Hematopoietic multipotent progenitor cell treated with erythropoietin and hydrocortisone succinate and interleukin-3 and kit ligand, for 4 days (in vitro differentiated cells): Measurements from ENCODE around the gene RIMBP2.
"Not testable (repeated sequence)": the region's sequence is repeated elsewhere in the genome, so short reads cannot be mapped to it uniquely, and the experiment has no call there.

Experiments
- DNase-seq: peaks from one replicate; pipeline ENCODE4 v3.0.0-alpha.2; 2015

The RIMBP2 gene

DNA sequence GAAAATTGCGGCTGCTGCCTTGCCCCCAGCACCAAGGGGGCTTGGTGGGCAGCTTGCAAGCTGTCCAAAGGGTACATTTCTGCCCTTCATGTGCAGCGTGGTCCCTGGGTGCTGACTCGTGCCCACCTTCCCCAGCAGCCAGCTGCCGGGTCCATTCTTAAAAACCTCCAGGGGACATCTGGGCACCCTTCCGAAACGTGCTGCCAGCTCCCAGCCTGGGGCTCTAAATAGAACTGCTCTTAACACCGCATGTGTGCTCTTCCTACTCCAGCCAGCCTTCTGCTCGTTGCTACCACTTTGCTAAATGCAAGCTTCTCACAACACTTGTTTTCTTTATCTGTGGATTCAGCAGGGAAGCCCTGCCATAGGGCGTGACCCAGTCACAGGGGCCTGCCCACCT is 66.0 kb downstream of the RIMBP2 start:
- DNase-seq, result no peak

DNA sequence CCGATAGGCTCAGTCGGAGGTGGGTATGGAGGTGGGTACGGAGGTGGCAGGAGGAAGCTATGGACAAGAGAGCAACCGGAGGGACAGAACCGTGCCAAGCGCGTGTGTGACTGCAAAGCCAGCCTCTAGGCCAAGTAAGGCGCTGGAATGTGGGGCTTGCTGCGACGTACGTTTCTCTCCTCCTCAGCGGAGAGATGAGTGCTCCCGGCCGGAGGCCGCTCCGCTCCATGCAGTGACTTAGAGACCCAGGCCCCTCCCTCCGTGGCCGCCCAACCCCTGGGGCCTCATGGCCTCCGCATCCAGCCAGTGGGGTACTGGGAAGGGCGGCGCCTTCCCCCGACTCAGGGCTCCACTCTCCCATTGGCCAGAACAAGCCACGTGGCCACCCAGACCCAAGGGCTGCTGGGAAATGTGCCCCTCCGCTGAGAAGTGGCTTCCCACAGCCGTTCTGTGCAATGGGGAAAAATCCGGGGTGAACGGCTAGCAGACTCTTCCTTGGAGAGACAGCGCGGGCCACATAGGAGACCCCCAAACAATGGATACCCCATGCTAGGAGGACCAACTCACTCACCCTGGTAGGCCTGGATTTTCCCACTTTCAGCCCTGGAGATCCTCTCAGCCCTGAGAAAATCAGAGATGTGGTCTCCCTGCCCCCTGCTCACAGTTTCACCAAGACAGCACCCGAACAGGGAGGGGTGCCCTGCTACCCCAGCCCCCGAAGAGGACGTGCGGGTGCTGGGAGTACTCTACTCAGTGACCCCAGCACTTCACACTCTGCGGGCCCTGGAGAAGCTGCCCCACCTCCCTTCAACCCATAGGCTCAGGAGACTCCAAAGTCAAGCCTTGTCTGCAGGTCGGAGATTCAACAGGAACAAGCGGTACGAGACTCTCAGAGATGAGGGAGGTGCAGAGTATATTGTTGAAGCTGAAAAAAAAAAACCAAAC is 66.7 kb downstream of the RIMBP2 start:
- no peak for DNase-seq

DNA sequence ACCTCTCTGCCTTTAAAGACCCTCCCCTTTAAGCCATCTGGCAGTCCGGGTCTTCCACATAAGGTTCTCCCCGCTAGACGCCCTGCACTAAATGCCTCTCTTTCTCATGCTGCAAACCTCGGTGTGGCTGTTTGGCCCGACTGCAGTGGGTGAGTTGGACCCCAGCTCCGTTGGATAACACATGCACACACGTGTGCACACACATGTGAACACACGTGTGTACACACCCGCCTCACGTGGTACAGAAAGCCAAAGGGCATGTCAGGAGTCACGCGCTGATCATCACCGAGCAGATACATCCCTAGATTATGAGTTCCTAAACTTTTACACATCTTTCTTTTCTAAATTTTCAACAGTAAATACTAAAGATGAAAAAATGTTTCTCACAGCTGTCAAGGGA is 68.3 kb downstream of the RIMBP2 start:
- DNase-seq, result no peak

DNA sequence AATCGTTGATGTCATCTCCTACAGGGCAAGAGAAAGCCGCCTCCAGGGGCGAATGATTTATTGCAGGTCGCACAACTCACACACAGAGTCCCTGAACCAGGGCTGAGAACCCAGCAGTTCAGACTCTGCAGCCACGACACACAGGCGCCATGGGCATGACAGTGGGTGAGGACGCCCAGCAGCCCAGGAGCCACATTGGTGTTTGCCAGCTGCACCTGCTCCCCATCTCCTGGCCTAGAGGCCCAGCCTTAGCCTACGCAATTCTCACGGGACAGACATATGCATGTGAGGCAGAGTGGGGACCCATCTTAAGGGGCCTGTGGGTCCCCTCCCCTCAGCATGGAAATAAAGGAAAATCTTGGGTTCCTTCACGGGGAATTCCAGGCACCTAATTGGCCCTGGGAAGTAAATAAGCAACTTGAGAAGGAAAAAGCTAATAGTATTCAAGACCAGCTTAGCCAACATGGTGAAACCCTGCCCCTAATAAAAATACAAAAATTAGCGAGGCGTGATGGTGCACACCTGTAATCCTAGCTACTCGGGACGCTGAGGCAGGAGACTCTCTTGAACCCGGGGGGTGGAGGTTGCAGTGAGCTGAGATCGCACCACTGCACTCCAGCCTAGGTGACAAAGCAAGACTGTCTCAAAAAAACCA is 69.3 kb downstream of the RIMBP2 start:
- DNase-seq, result no peak

DNA sequence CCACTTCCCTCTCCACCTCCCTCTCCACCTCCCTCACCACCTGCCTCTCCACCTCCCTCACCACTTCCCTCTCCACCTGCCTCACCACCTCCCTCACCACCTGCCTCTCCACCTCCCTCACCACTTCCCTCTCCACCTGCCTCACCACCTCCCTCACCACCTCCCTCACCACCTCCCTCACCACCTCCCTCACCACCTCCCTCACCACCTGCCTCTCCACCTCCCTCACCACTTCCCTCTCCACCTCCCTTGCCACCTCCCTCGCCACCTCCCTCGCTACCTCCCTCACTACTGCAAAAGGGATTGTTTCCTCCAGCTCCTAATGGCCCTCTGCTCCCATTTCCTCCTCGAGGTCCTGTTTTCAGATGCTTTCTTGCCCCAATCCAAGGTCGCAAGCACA is 69.9 kb downstream of the RIMBP2 start:
- not testable (repeated sequence) for DNase-seq

DNA sequence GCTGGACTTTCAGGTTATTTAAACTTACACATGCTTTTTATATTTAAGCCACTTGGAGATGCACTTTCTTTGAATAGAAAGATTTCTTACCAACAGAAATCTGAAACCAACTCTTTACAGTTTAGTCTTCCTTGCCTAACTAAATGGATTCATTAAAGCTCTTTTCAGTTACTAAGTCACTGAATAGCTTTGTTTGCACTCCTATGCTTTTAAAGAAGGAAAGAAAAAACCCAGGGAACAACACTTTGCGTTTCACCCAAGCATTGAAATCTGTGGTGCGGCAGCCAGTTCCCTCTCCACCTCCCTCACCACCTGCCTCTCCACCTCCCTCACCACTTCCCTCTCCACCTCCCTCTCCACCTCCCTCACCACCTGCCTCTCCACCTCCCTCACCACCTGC is 70.3 kb downstream of the RIMBP2 start:
- no peak for DNase-seq

DNA sequence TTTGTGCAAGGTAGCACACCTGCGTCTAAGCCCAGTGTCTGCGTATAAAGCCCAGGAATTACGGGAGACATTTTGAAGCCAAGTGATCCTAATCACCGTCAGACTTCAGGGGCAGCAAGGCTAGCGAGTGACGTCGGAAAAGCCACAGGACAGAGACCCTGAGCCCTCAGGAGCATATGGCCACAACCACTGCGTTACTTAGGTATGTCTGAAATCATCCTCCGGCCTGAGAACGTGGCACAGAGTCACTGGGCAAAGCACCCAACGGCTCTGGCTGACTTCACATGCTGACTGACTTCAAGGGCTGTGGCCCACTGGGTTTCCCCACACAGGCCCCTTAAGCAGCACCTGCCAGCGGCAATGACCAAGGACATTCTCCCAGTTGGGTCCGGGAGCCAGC is 71.5 kb downstream of the RIMBP2 start:
- no peak for DNase-seq

DNA sequence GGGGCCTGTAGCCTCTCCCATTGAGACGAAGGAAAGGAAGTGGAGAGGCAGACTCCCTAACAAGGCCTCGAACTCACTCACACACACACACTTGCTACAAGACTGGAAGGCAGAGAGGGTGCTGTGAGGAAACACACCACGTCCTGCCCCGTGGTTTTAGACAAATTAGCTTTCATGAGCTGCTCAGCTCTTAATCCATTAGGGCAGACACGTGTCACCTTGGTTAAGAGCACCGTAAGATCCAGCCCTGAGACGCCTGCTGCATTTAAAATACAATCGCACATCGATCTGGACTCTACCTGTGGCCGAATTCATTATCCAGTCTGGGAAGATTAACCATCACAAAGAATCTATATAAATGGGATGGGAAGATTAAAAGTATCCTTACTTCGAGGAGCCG is 72.0 kb downstream of the RIMBP2 start:
- no peak for DNase-seq

DNA sequence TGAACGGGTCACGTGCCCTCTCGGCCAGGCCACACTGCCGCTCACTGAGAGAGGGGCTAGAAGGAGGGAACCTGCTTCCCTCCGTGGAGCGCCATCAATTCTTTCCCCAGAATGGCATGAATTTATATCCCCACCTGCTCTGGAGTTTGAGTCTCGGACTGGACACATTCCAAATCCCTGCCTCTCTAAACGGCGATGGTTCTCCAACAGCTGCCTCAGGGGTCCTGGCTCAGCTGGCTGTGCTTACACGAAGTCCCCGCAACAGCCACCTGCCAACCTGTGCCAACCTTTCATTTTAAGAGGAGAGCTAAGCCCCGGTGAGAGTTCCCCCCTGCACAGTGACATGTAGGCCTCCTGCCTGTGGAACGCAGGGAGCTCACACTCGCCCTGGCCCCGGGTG is 73.2 kb downstream of the RIMBP2 start:
- no peak for DNase-seq

DNA sequence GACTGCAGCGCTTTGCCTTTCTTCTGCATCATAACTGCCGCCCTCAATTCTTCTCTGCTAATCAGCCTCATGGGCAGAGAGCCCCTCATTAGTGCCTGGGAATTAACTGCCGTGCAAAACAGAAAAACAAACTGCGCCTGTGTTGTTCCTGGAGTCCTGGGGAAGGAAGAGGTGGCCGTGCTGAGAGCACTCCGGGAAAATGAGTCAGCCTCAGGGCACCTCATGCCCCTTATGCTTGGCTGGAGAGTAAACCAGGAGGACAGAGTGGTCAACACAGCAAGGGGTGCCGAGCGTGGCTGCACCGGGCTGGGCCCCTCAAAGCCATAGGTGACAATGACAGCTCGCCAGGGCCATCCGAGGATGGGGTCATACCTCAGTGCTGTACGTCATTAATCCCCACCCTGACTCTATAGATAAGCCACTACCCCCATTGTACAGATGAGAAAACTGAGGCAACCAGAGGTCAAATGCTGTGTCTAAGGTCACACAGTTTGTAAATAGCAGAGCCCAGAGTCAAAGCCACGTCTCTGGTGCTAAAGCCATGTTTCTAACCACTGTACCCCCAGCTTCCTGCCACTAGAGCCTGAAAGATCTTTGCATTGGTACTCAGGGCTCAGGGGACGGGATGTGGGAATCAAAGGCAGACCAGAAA is 74.4 kb downstream of the RIMBP2 start:
- no peak for DNase-seq

DNA sequence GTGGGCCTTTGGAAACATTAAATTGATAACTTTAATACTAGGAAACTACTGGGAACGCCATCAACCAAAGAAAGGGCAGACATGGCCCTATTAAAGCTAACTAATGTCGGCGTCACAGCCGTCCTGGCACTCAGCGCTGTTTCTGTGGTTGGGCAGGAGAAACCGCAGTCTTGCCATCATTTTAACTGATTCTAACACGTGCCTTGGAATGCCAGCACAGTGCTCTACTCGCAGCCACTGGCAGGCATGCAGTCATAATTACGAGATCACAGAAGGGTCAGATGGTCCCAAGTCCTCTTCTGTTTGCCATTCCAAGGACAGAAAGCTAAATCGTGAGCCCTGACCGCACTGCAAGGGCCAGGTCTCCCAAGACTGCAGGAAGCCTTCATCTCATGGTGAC is 75.2 kb downstream of the RIMBP2 start:
- DNase-seq, result no peak

DNA sequence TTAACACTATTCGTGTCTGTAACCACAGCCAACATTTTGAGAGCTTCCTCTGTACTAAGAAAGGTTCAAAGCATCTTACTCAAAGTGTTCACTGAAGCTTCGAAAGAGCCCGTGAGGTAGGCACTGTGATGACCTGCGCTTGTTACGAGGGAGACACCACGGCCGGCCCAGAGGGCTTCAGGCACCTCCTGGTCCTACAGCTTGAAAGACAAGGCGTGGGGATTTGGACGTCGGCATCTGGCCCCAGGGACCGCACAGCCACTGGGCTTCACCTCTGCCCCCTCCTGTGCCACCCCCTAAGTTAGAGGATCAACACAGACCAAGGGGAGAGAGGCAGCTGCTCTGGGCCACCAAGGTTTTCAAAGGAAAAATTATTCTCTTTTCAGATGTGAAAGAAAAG is 75.6 kb downstream of the RIMBP2 start:
- DNase-seq, result no peak

DNA sequence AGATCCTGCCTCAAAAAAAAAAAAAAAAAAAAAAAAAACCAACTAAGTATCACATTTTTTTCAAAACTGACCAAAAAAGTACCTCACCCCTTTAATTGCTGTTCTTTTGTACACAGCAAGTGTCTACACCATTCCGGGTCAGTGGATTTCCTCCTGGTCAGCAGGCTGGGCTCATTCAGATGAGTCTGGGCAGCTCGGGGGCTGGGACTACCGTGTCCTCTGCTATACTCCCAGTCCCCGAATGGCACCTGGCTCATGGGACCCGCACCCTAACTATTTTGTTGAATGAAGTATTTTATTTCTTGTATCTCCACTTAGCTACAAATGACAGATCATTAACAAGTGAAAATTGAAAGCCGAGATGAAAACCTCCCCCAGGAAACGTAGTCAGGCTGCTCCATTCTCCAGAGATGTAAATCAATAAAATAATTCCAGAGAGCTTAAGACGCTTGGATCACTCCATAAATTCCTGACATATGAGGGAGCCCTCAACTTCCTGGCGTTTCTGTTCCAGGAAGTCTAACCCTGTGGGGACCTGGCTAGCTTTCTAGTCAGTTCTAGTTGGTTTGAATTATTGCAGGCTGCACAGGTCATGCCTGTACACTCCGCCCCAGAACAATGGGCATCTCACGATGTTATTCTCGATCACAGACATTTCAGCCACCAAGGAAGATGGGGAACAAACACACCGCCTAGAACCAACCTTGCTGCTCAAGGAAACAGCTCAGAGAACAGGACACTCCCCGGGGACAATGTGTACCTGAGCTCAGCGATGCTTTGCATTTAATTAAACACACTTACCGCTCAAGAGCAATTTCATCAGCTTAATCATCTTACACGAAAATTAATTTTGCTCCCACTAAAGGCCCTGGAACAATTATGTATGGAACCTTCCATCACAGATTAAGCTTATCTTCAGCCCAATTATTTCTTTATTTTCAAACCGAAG is 76.3 kb downstream of the RIMBP2 start:
- DNase-seq, result no peak

DNA sequence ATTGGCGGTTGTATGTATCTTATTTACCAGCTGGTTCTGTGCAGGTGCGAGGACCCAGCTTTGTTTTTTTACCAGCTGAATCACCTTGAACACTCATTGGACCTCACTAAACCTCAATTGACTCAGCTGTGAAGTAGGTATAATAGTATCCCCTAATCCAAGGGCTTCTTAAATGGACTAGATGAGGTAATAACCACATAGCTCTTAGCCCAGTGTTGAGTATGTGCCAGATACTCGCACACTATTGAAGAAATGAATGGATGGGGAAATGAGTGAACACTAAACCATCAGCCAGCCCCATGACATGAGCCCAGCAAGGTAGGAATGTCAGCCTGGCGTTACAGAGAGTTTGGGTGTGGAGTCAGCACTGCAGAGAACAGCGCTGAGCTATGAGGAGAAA is 79.7 kb downstream of the RIMBP2 start:
- no peak for DNase-seq

DNA sequence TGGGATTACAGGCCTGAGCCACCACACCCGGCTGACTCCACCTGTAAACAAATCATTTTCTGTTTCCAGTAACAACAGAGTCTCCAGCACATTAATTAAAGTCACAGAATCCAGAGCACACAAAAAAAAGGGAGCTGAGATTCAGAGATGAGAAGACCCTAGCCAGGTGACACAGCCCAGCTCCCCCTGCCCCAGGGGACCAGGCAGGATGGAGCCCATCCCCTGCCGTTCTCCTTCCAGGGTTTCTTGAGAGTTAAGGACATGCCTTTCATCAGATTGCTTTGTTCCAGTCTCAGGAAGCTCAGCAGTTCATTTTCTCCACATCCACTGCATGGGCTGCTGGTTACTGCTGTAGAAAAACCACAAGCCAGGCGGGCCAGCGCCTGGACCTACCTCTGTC is 81.2 kb downstream of the RIMBP2 start:
- DNase-seq, result no peak

DNA sequence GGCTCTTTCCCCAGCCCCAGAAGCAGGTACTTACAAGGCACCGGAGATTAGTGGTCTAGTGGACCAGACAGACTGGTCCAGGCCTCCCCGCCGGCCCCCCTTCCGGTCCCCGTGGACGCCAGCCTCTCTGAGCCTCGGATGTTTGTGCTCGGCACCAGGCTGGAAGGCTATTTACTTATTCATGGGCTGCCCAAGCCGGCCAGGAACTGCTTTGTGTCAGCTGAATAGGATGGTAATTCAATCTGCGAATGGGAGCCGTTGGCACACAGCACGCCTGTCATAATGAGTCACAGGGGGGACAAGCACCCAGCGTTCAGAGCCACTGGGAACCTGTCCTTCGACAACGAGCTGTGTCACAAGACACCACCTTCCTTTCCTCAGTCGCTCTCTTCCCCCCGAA is 82.3 kb downstream of the RIMBP2 start:
- no peak for DNase-seq

DNA sequence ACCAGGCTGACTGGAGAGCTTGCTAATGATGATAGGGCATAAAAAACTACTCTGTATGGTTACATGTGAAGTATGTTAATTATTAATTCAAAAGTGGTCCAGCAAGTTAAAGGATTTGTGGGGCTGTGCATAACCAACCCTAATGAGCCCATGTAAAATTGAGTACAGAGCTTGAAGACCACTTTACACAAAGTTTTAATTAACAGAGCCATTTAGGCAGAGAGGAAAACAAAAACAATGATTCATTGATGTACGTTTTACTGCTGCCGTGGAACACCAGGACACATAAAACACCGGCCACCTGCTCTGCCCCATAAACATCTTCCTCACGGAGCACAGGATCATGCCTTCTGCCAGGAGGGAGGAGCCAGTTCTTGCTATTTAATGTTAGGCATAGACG is 83.5 kb downstream of the RIMBP2 start:
- DNase-seq, result no peak

DNA sequence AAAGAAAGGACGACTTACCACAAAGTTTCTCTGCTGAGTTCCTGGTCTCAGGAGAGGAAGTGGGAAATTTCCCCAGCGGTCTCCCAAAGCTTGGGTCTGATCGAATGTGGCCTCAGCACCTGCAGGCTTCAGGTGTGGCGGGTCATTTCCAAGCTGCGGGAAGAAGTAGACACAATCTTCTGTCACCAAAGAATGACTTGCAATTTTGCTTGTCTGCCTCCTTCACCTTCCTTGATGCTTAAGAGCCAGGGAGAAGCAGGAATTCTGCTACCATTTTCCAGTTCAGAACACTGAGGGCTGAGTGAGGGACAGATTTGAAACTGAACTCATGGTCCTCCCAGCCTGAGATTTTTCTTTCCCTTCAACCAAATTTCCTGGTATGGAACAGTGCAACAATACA is 87.8 kb downstream of the RIMBP2 start:
- no peak for DNase-seq

DNA sequence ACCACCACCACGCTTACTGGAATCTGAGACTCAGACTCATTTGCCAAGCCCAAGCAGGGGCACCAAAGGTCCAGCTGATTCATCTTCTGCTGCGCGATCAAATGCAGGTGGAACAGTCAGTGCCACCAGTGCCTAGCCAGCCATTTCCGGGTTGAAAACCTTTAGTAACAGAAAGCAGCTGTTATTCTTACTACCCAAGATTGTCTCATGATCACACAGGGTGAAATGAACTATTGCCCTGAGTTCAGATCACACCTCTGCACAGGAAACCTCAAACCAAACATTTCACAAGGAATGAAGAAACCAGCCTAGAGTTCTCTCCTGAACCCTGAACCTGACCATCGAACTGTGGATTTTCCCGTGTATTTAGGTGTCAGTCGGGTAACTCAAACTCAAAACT is 88.9 kb downstream of the RIMBP2 start:
- no peak for DNase-seq

DNA sequence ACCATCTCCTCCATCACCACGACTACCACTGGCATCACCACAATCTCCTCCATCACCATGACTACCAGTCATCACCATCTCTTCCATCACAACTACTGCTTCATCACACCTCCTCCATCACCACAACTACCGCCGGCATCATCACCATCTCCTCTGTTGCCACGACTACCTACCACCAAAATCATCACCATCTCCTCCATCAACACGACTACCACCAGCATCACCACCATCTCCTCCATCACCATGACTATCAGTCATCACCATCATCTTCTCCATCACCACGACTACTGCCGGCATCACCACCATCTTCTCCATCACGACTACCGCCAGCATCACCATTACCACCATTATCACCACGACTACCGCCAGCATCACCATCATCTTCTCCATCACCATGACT is 89.5 kb downstream of the RIMBP2 start:
- DNase-seq, result no peak

DNA sequence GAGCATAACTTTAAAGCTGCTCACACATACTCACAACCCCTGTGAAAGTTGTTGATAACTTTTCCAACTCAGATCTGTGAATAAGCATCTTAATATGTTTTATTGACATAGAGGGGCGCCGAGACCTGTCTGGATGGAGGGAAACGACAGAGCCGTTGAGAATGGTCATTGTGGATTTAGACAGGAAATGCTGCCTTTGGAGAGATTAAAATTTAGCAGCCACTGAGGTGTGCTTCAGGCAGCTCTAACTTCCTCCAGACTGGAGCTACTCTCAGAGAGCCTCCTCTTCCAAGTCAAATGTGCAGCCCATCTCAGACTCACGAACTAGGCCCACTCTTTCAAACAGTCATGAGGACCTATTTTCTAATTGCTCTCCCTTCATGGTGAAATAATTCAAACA is 90.9 kb downstream of the RIMBP2 start:
- no peak for DNase-seq

DNA sequence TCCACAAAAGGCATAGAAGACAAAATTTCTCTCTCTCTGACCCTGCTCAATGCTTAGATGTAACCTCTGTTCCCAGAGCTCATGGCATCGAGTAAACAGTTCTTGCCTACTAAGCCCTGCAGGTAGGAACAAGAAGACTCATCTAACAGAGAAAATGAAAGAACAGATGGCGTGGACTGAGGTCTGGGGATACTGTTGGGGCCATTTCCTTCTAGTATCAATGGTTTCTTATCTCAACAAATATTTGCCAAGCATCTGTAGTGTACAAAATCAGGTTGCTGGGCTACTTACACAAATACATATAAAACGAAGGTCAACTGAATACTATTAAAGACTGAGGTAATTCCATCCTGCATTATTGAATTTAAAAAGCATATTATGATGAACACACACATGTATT is 93.3 kb downstream of the RIMBP2 start:
- no peak for DNase-seq
